K562 (cell line): ENCODE measurements around the gene MEGF11. TPM values are rescaled to one million over a fixed set of nuclear protein-coding genes. Genes with fewer than 3 reads are reported as not detected.

Source experiments
- CC2D1A ChIP-seq: fragments of 450-650 bp; IDR thresholded peaks from 2 replicates; pipeline ENCODE4 v1.6.1; 2017; ENCODE audit warnings: mild to moderate bottlenecking
- CREM ChIP-seq: IDR thresholded peaks from 2 replicates; pipeline ENCODE4 v1.6.1; 2014; ENCODE audit warnings: antibody characterized with exemption, low read depth
- CTBP1 ChIP-seq: fragments of 450-650 bp; IDR thresholded peaks from 2 replicates; pipeline ENCODE4 v1.6.1; 2016; ENCODE audit warnings: borderline replicate concordance
- CTCFL ChIP-seq: IDR thresholded peaks from 2 replicates; pipeline ENCODE4 v1.6.1; 2011; ENCODE audit warnings: borderline replicate concordance, low read depth, mild to moderate bottlenecking, moderate library complexity, low read length; ENCODE audit not compliant: insufficient read depth, poor library complexity, severe bottlenecking
- DMBX1 ChIP-seq: fragments of 250-450 bp; sonication (Bioruptor Pico); IDR thresholded peaks from 2 replicates; pipeline ENCODE4 v1.8.0; 2022; ENCODE audit warnings: inconsistent platforms, mild to moderate bottlenecking, moderate library complexity, borderline replicate concordance
- EP300 ChIP-seq: IDR thresholded peaks from 2 replicates; pipeline ENCODE4 v1.6.1; 2012; ENCODE audit warnings: low read length, improper control_type of control experiment
- FOSL1 ChIP-seq: fragments of 200-800 bp; sonication (Bioruptor generic); conservative IDR thresholded peaks from 2 replicates; pipeline ENCODE4 v1.6.1; 2016; ENCODE audit warnings: missing genetic modification characterization, missing compliant biosample characterization
- HNRNPLL ChIP-seq: fragments of 200-400 bp; formaldehyde crosslinking; IDR thresholded peaks from 2 replicates; pipeline ENCODE4 v1.6.1; 2017; ENCODE audit warnings: low read length, low read depth, mild to moderate bottlenecking; ENCODE audit not compliant: poor library complexity, severe bottlenecking
- JUND ChIP-seq, 2 experiments: IDR thresholded peaks; 2 replicates in 1 of 2; 3 replicates in 1 of 2; pipeline ENCODE4 v1.6.1; 2011; ENCODE audit warnings: borderline replicate concordance in 2 of 2, low read depth in 2 of 2, low read length in 2 of 2, improper control_type of control experiment in 1 of 2, missing biosample characterization in 1 of 2, missing genetic modification characterization in 1 of 2, missing genetic modification reagents in 1 of 2
- KDM1A ChIP-seq, 2 experiments: fragments of 450-650 bp; IDR thresholded peaks; 2 replicates each; pipeline ENCODE4 v1.6.1; 2016; ENCODE audit warnings: mild to moderate bottlenecking in 2 of 2
- MAFF ChIP-seq: IDR thresholded peaks from 2 replicates; pipeline ENCODE4 v1.6.1; 2012; ENCODE audit warnings: low read length, improper control_type of control experiment
- NCOR1 ChIP-seq: fragments of 450-650 bp; IDR thresholded peaks from 2 replicates; pipeline ENCODE4 v1.6.1; 2016; ENCODE audit warnings: mild to moderate bottlenecking, moderate library complexity
- NFATC3 ChIP-seq: fragments of 450-650 bp; IDR thresholded peaks from 2 replicates; pipeline ENCODE4 v1.6.1; 2017; ENCODE audit warnings: mild to moderate bottlenecking
- NFE2 ChIP-seq: IDR thresholded peaks from 2 replicates; pipeline ENCODE4 v1.6.1; 2014; ENCODE audit warnings: antibody characterized with exemption, low read depth
- NR2C2 ChIP-seq, 2 experiments: fragments of 200-800 bp in 1 of 2; sonication (Bioruptor generic) in 1 of 2; sonication (generic) in 1 of 2; formaldehyde crosslinking in 1 of 2; IDR thresholded peaks; 2 replicates each; pipeline versions ENCODE4 v1.6.1 to v1.8.0; 2016 to 2022; ENCODE audit warnings: mild to moderate bottlenecking in 1 of 2, missing compliant biosample characterization in 1 of 2, missing genetic modification characterization in 1 of 2, missing genetic modification reagents in 1 of 2
- SIN3B ChIP-seq: fragments of 450-650 bp; IDR thresholded peaks from 2 replicates; pipeline ENCODE4 v1.6.1; 2017; ENCODE audit warnings: low read depth, mild to moderate bottlenecking, moderate library complexity
- SMARCA4 ChIP-seq: fragments of 450-650 bp; IDR thresholded peaks from 2 replicates; pipeline ENCODE4 v1.6.1; 2016
- SMARCE1 ChIP-seq: fragments of 450-650 bp; IDR thresholded peaks from 2 replicates; pipeline ENCODE4 v1.7.1; 2016; ENCODE audit warnings: mild to moderate bottlenecking
- YY1 ChIP-seq, 3 experiments: IDR thresholded peaks; 2 replicates each; pipeline ENCODE4 v1.6.1; 2011; ENCODE audit warnings: low read length in 2 of 3, mild to moderate bottlenecking in 2 of 3, moderate library complexity in 2 of 3, borderline replicate concordance in 1 of 3, control low read depth in 1 of 3, low read depth in 1 of 3; ENCODE audit not compliant: insufficient read depth in 3 of 3, insufficient replicate concordance in 2 of 3, control insufficient read depth in 1 of 3, insufficient read length in 1 of 3; ENCODE audit errors: extremely low read depth in 1 of 3
- ZNF263 ChIP-seq: sonication (generic); formaldehyde crosslinking; IDR thresholded peaks from 2 replicates; pipeline ENCODE4 v1.8.0; 2022; ENCODE audit warnings: mild to moderate bottlenecking, missing genetic modification reagents, borderline replicate concordance
- polyA plus RNA-seq, 8 experiments: library from polyadenylated mRNA; depleted of rRNA in 4 of 8; stranded (reverse) in 5 of 8; unstranded in 3 of 8; fragments of >200 nt; fragmentation: Nextera tagmentation in 2 of 8; fragmentation: Illumina TruSeq in 1 of 8; extraction: Ambion mirVana in 2 of 8; extraction: Trizol in 1 of 8; gene quantifications; 2 replicates each; pipeline versions ENCODE4 v1.2.1 to v1.2.3, GENCODE V29; 2011 to 2014; ENCODE audit warnings: inconsistent platforms in 1 of 8, missing spikeins in 1 of 8
- total RNA-seq, 7 experiments: library from RNA; depleted of rRNA in 6 of 7; stranded (reverse); fragments of >200 nt in 6 of 7; fragmentation: Illumina TruSeq in 2 of 7; extraction: Trizol in 2 of 7; gene quantifications; 2 replicates each; pipeline versions ENCODE4 v1.2.1 to v1.2.3, GENCODE V29; 2011 to 2021; ENCODE audit warnings: low replicate concordance in 1 of 7
- TF ChIP-seq, protein P1 (sequence below): fragments of 450-650 bp; IDR thresholded peaks from 2 replicates; pipeline ENCODE4 v1.6.1; 2016; ENCODE audit warnings: antibody characterized with exemption
- TF ChIP-seq, protein P2 (sequence below): sonication (generic); IDR thresholded peaks from 2 replicates; pipeline ENCODE4 v1.6.1; 2016
- TF ChIP-seq, protein P3 (sequence below), 2 experiments: fragments of 250-450 bp in 1 of 2; fragments of 450-650 bp in 1 of 2; sonication (Bioruptor Pico) in 1 of 2; IDR thresholded peaks; 2 replicates each; pipeline versions ENCODE4 v1.6.1 to v1.8.0; 2016 to 2021; ENCODE audit warnings: mild to moderate bottlenecking in 2 of 2, moderate library complexity in 2 of 2, missing compliant biosample characterization in 1 of 2, missing genetic modification characterization in 1 of 2

Gene MEGF11
- total and polyA plus RNA-seq, 9 of the 15 experiments (the other 6 are each of a cell fraction or from before 2014, with no cell fraction given) = 0.06 to 0.23 (median 0.20) TPM; not detected in 6

GRCh38 chr15:65904301-65904700 lies 349.2 kb downstream of the MEGF11 start (continued):
- TF ChIP-seq, protein P1, sequence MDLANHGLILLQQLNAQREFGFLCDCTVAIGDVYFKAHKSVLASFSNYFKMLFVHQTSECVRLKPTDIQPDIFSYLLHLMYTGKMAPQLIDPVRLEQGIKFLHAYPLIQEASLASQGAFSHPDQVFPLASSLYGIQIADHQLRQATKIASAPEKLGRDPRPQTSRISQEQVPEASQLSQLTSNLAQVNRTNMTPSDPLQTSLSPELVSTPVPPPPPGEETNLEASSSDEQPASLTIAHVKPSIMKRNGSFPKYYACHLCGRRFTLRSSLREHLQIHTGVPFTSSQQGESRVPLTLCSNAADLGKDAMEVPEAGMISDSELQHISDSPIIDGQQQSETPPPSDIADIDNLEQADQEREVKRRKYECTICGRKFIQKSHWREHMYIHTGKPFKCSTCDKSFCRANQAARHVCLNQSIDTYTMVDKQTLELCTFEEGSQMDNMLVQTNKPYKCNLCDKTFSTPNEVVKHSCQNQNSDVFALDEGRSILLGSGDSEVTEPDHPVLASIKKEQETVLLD = no peak
- TF ChIP-seq DMBX1 (CRISPR knock-in tag) (no peak), EP300 (no peak), CTCFL (no peak), CTBP1 (peak; percentile 45; the same call in 1 of the 2 replicates), HNRNPLL (no peak), NFATC3 (no peak), SMARCA4 (peak; percentile 44; the same call in 1 of the 2 replicates), NR2C2 (CRISPR knock-in tag; IDR thresholded peaks at IDR 0.05) (no peak; the same call in 1 of the 2 replicates), NR2C2 (tag; IDR thresholded peaks at IDR 0.05) (peak; percentile 44; the same call in 1 of the 2 replicates), CREM (peak; percentile 31; the same call in 1 of the 2 replicates), FOSL1 (peak; percentile 89), JUND (IDR thresholded peaks at IDR 0.05; ENCODE audit: borderline replicate concordance, low read depth, low read length) (peak; percentile 81), JUND (tag; IDR thresholded peaks at IDR 0.05; ENCODE audit: borderline replicate concordance, low read depth, low read length) (peak; percentile 89; the same call in 2 of the 3 replicates), MAFF (peak; percentile 42; the same call in 1 of the 2 replicates), CC2D1A (no peak), KDM1A (IDR thresholded peaks at IDR 0.05) (peak in 1 of 2 experiments; percentile 40; a peak in 2 of 4 replicates), SMARCE1 (0 out of 2 replicates have a peak, but pooled peaks have one; percentile 28), SIN3B (0 out of 2 replicates have a peak, but pooled peaks have one; percentile 16), ZNF263 (CRISPR knock-in tag) (0 out of 2 replicates have a peak, but pooled peaks have one; percentile 30), NFE2 (peak; percentile 87), YY1 (IDR thresholded peaks at IDR 0.05; ENCODE audit: borderline replicate concordance in 1 of 3, control insufficient read depth in 1 of 3, extremely low read depth in 1 of 3, insufficient read depth in 3 of 3, insufficient read length in 1 of 3, insufficient replicate concordance in 2 of 3, low read depth in 1 of 3, low read length in 2 of 3) (no peak), NCOR1 (peak; percentile 59)
- TF ChIP-seq, protein P2, sequence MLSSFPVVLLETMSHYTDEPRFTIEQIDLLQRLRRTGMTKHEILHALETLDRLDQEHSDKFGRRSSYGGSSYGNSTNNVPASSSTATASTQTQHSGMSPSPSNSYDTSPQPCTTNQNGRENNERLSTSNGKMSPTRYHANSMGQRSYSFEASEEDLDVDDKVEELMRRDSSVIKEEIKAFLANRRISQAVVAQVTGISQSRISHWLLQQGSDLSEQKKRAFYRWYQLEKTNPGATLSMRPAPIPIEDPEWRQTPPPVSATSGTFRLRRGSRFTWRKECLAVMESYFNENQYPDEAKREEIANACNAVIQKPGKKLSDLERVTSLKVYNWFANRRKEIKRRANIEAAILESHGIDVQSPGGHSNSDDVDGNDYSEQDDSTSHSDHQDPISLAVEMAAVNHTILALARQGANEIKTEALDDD = peak; percentile 98
- TF ChIP-seq, protein P3, sequence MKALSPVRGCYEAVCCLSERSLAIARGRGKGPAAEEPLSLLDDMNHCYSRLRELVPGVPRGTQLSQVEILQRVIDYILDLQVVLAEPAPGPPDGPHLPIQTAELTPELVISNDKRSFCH (CRISPR knock-in tag; IDR thresholded peaks at IDR 0.05) = no peak
- TF ChIP-seq, protein P3 (tag; IDR thresholded peaks at IDR 0.05) = peak; percentile 75; the same call in 1 of the 2 replicates
